HepG2 (cell line): Measurements from ENCODE around the gene PRKN. TPM values are rescaled to one million over a fixed set of nuclear protein-coding genes. Genes with fewer than 3 reads are reported as not detected.

Source experiments
- ATAC-seq: fragments of 200-7000 bp; cut with Tn5 transposase; 3 replicates; pipeline ENCODE4 v1.9.1; 2020; ENCODE audit warnings: mild to moderate bottlenecking, moderate library complexity
- BruUV-seq: library from RNA; stranded (reverse); fragments of 400-500 nt; replicated peaks from 2 replicates; lab custom pipeline; 2021; lab: Mats Ljungman, UMichigan
- CTCF ChIA-PET: fragments of 300-600 bp; formaldehyde crosslinking; extraction: SDS; loops from one replicate; lab custom pipeline; 2021; ENCODE audit warnings: low total read pairs, inconsistent platforms, low intra/inter-chr PET ratio; lab: Yijun Ruan, JAX
- POLR2A ChIA-PET: fragments of 350-600 bp; sonication (Branson Sonifier 250); formaldehyde crosslinking; loops from one replicate; lab custom pipeline; 2020; ENCODE audit warnings: antibody characterized with exemption, inconsistent platforms; lab: Yijun Ruan, JAX
- DNase-seq: peaks from one replicate; pipeline ENCODE4 v3.0.0-alpha.2; 2015; ENCODE audit warnings: low spot score
- FAIRE-seq: peaks from 3 replicates; lab custom pipeline; 2011; peaks lifted over from hg19 to GRCh38; lab: Jason Lieb, UNC
- H2AFZ ChIP-seq: one replicate; pipeline ENCODE4 v1.6.1; 2011; ENCODE audit warnings: low read length, inconsistent platforms
- H3K27ac ChIP-seq: fragments of 300-600 bp; 3 replicates; pipeline ENCODE4 v1.8.0; 2011; ENCODE audit warnings: mixed run types, mild to moderate bottlenecking, mixed read lengths, low read length, inconsistent platforms; ENCODE audit not compliant: insufficient read depth; ENCODE audit errors: extremely low read length
- H3K27me3 ChIP-seq, 2 experiments: fragments of 200-600 bp in 1 of 2; 2 replicates in 1 of 2; 3 replicates in 1 of 2; pipeline versions ENCODE4 v1.6.0 to v1.8.0; 2011; ENCODE audit warnings: low read length in 2 of 2, mild to moderate bottlenecking in 2 of 2, moderate library complexity in 2 of 2, inconsistent platforms in 1 of 2; ENCODE audit not compliant: insufficient read depth in 2 of 2, control insufficient read depth in 1 of 2
- H3K36me3 ChIP-seq, 2 experiments: fragments of 200-600 bp in 1 of 2; replicated peaks in 1 of 2; 2 replicates in 1 of 2; 3 replicates in 1 of 2; pipeline versions ENCODE4 v1.5.1 to v1.8.0; 2011; ENCODE audit warnings: low read length in 2 of 2, inconsistent platforms in 1 of 2; ENCODE audit not compliant: insufficient read depth in 2 of 2, control insufficient read depth in 1 of 2
- H3K4me1 ChIP-seq: 2 replicates; pipeline ENCODE4 v1.5.1; 2012; ENCODE audit warnings: low read length, inconsistent platforms; ENCODE audit not compliant: insufficient read depth
- H3K4me2 ChIP-seq: 2 replicates; pipeline ENCODE4 v1.6.0; 2011; ENCODE audit warnings: low read depth, low read length, inconsistent platforms
- H3K4me3 ChIP-seq, 3 experiments: fragments of 200-600 bp in 1 of 3; sonication (generic), shearing (Covaris generic) in 1 of 3; replicated peaks in 1 of 3; 2 replicates each; pipeline ENCODE4 v1.5.1; 2011 to 2016; ENCODE audit warnings: low read length in 3 of 3, inconsistent platforms in 2 of 3, low read depth in 2 of 3, mild to moderate bottlenecking in 2 of 3, control low read depth in 1 of 3, mixed read lengths in 1 of 3; ENCODE audit not compliant: insufficient read depth in 1 of 3
- H3K79me2 ChIP-seq: one replicate; pipeline ENCODE4 v1.6.1; 2011; ENCODE audit warnings: low read length, inconsistent platforms; ENCODE audit not compliant: insufficient read depth
- H3K9ac ChIP-seq: 2 replicates; pipeline ENCODE4 v1.6.0; 2011; ENCODE audit warnings: mild to moderate bottlenecking, low read depth, low read length, inconsistent platforms; ENCODE audit not compliant: insufficient read depth
- H3K9me3 ChIP-seq: 2 replicates; pipeline ENCODE4 v1.5.1; 2012; ENCODE audit warnings: mild to moderate bottlenecking, low read length
- H4K20me1 ChIP-seq: 2 replicates; pipeline ENCODE4 v1.6.0; 2011; ENCODE audit warnings: inconsistent platforms, mild to moderate bottlenecking, low read length, moderate library complexity; ENCODE audit not compliant: insufficient read depth
- ATF7 ChIP-seq, 2 experiments: fragments of 450-650 bp in 1 of 2; sonication (generic) in 1 of 2; formaldehyde crosslinking in 1 of 2; IDR thresholded peaks; 2 replicates each; pipeline versions ENCODE4 v1.4.0 to v1.6.1; 2016 to 2020; ENCODE audit warnings: antibody characterized with exemption in 1 of 2, mild to moderate bottlenecking in 1 of 2, missing genetic modification reagents in 1 of 2
- CREB1 ChIP-seq, 2 experiments: fragments of 450-650 bp in 1 of 2; IDR thresholded peaks; 2 replicates each; pipeline ENCODE4 v1.6.1; 2016 to 2017; ENCODE audit warnings: control low read depth in 1 of 2, mild to moderate bottlenecking in 1 of 2, missing compliant biosample characterization in 1 of 2, missing genetic modification characterization in 1 of 2
- JUNB ChIP-seq: sonication (generic); formaldehyde crosslinking; IDR thresholded peaks from 2 replicates; pipeline ENCODE4 v1.8.0; 2022; ENCODE audit warnings: missing genetic modification reagents, mild to moderate bottlenecking, borderline replicate concordance
- MAFF ChIP-seq: IDR thresholded peaks from 2 replicates; pipeline ENCODE4 v1.6.1; 2011; ENCODE audit warnings: low read depth, low read length, improper control_type of control experiment
- MAFK ChIP-seq, 2 experiments: IDR thresholded peaks in 1 of 2; conservative IDR thresholded peaks in 1 of 2; 2 replicates each; pipeline ENCODE4 v1.6.1; 2011; ENCODE audit warnings: improper control_type of control experiment in 2 of 2, low read length in 2 of 2
- TCF7L2 ChIP-seq: IDR thresholded peaks from 2 replicates; pipeline ENCODE4 v1.6.1; 2011; ENCODE audit warnings: mild to moderate bottlenecking, low read depth, low read length, moderate library complexity
- WGBS: methylation state at CpG from one replicate; pipeline ENCODE4 v1.1.6; 2017; ENCODE audit warnings: low lambda C conversion rate; 5-methylcytosine and 5-hydroxymethylcytosine counted together
- in situ Hi-C: cut with HindIII; loops from 2 replicates; pipeline ENCODE4 v1.10.0; 2017; ENCODE audit warnings: low pct_unique_long_range_greater_than_20kb; ENCODE audit not compliant: extremely low pct_ligation_motif_present
- intact Hi-C: fragments of 100-400 bp; cut with micrococcal nuclease; formaldehyde crosslinking; loops from one replicate; pipeline ENCODE4 v1.10.0; 2022; ENCODE audit not compliant: unreplicated experiment
- polyA plus RNA-seq, 8 experiments: library from polyadenylated mRNA; depleted of rRNA in 3 of 8; stranded (reverse) in 7 of 8; unstranded in 1 of 8; fragments of >200 nt; fragmentation: Illumina TruSeq in 4 of 8; extraction: Trizol in 4 of 8; gene quantifications; 2 replicates each; pipeline versions ENCODE4 v1.2.1 to v1.2.3, GENCODE V29; 2011 to 2016; ENCODE audit warnings: low read depth in 4 of 8, missing spikeins in 1 of 8, mixed read lengths in 1 of 8; ENCODE audit not compliant: insufficient read depth in 1 of 8
- total RNA-seq, 5 experiments: library from RNA; depleted of rRNA; stranded (reverse); fragments of >200 nt; fragmentation: Illumina TruSeq; extraction: Trizol; gene quantifications; 2 replicates each; pipeline ENCODE4 v1.2.3, GENCODE V29; 2016; ENCODE audit warnings: low read depth in 1 of 5

The PRKN gene
- total and polyA plus RNA-seq, 2 of the 13 experiments (the other 11 are each of a cell fraction or from before 2014, with no cell fraction given), result 0.31 to 0.44 TPM

DNA sequence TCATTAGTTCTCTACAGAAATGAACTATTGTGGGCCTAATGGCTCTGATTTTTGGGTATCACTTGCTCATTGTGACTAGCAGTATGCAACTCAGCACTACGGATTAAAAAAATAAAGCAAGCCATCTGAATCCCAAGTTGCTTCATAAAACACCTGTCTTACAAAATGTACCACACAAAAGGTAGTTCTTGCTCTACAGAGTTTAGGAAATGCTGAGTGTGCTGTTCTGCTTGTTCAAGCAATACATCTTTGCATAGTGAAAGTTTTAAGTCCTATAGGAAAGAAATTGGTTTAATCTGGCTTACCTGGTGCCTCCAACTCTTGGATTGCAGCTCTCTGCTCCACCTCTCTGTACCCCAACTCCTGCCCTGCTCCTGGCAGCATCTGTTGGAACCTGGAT, 1187.0 kb downstream of the PRKN start:
- H3K9me3 ChIP-seq, result no peaks in the 10 kb centered on the region
- no peaks in the 10 kb centered on the region for H3K4me1 ChIP-seq
- H3K27ac ChIP-seq, result no peak overlapping the region
- no peak for ATAC-seq
- H3K4me2 ChIP-seq, result no peak overlapping the region
- no peaks in the 10 kb centered on the region for H3K79me2 ChIP-seq
- no peak for FAIRE-seq
- ChIA-PET POLR2A (no interaction called here), CTCF (no interaction called here)
- H3K36me3 ChIP-seq, result no peaks in the 10 kb centered on the region
- no peak for DNase-seq
- no peak overlapping the region for H3K9ac ChIP-seq
- BruUV-seq, result no TSS peak
- no peaks in the 10 kb centered on the region for H4K20me1 ChIP-seq
- WGBS, result 10% methylated on average over 1 of the region's 1 CpG
- H3K4me3 ChIP-seq, result no peak overlapping the region
- 0 out of 5 replicates have a peak, but pooled peaks cover 0 to 8% of the 10 kb centered on the region in 2 experiments for H3K27me3 ChIP-seq
- in situ Hi-C loops (no loop called here), intact Hi-C loops (no loop called here)
- H2AFZ ChIP-seq, result no peak overlapping the region
- peak; percentile 90 for TF ChIP-seq MAFF
- peak; percentile 89 to 93 for TF ChIP-seq MAFK (conservative IDR thresholded peaks at IDR 0.05 in 1 of 2, IDR thresholded peaks at IDR 0.05 in 1 of 2; ENCODE audit: low read length in 2 of 2)
- no peak for TF ChIP-seq JUNB (CRISPR knock-in tag)

DNA sequence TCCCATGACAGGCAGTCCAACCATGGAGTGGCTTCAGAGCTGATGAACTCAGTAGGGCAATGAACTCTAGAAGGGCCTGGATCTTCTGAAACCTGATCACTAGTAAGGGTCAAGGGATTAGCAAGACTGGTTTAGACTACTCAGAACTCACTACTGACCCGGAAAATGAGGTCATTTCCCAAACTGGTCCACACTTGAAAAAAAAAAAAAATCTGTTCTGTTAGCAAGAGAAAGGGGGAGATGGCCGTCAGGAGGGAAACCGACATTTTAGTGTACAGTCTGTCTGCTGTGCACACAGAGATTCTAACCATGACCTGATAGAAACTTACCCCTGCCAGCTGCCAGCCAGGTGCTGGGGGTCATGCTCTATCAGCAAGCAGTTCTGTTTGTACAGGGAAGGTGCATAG, 1191.3 kb downstream of the PRKN start:
- Histone ChIP-seq H3K9me3 (no peaks in the 10 kb centered on the region), H3K4me2 (no peak overlapping the region), H4K20me1 (no peaks in the 10 kb centered on the region), H3K4me3 (no peak overlapping the region), H3K27me3 (0 out of 5 replicates have a peak, but pooled peaks cover 0 to 6% of the 10 kb centered on the region in 2 experiments), H3K36me3 (no peaks in the 10 kb centered on the region), H3K79me2 (no peaks in the 10 kb centered on the region), H3K4me1 (no peaks in the 10 kb centered on the region), H2AFZ (no peak overlapping the region), H3K9ac (no peak overlapping the region), H3K27ac (no peak overlapping the region)
- DNase-seq (no peak), ATAC-seq (no peak), FAIRE-seq (no peak)
- CTCF ChIA-PET, result no interaction called here
- TF ChIP-seq ATF7 (IDR thresholded peaks at IDR 0.05) (peak; percentile 95), ATF7 (CRISPR knock-in tag; IDR thresholded peaks at IDR 0.05) (no peak), TCF7L2 (no peak), CREB1 (IDR thresholded peaks at IDR 0.05) (peak; percentile 82), CREB1 (CRISPR knock-in tag; IDR thresholded peaks at IDR 0.05) (no peak)
- POLR2A ChIA-PET, result no interaction called here
- BruUV-seq, result no TSS peak
- in situ Hi-C loops, result no loop called here
- intact Hi-C loops, result no loop called here
- 2% methylated on average over 3 of the region's 3 CpGs for WGBS
